WTC11 (cell line): ENCODE measurements around the gene PRPF6.

Source experiments
- ARID4B ChIP-seq: sonication (generic); formaldehyde crosslinking; IDR thresholded peaks from 2 replicates; pipeline ENCODE4 v1.8.0; 2023; ENCODE audit warnings: missing genetic modification reagents, mild to moderate bottlenecking, borderline replicate concordance
- CTCF ChIP-seq: fragments of 200-600 bp; IDR thresholded peaks from 2 replicates; pipeline ENCODE4 v1.8.0; 2022; ENCODE audit warnings: antibody characterized with exemption
- PRDM15 ChIP-seq: sonication (generic); formaldehyde crosslinking; IDR thresholded peaks from 2 replicates; pipeline ENCODE4 v1.8.0; 2022; ENCODE audit warnings: missing genetic modification reagents

- TF ChIP-seq PRDM15 = no peak
- no peak for TF ChIP-seq CTCF
- TF ChIP-seq ARID4B (CRISPR knock-in tag) = no peak
These were observed 72.3 kb downstream of the PRPF6 start for GRCh38 chr20:64052987-64053840.
